HG03039 (cell line): ENCODE results near the gene CBLN3.
A peak's percentile ranks its signal among the peaks of the same experiment; 100 is the strongest.
"Not testable (repeated sequence)": the region's sequence is repeated elsewhere in the genome, so short reads cannot be mapped to it uniquely, and the experiment has no call there.

Source experiments
- ATAC-seq: cut with Tn5 transposase; IDR thresholded peaks from one replicate; pipeline ENCODE4 v1.9.1; 2021; ENCODE audit warnings: mild to moderate bottlenecking, moderate library complexity; ENCODE audit not compliant: unreplicated experiment

The CBLN3 gene

DNA sequence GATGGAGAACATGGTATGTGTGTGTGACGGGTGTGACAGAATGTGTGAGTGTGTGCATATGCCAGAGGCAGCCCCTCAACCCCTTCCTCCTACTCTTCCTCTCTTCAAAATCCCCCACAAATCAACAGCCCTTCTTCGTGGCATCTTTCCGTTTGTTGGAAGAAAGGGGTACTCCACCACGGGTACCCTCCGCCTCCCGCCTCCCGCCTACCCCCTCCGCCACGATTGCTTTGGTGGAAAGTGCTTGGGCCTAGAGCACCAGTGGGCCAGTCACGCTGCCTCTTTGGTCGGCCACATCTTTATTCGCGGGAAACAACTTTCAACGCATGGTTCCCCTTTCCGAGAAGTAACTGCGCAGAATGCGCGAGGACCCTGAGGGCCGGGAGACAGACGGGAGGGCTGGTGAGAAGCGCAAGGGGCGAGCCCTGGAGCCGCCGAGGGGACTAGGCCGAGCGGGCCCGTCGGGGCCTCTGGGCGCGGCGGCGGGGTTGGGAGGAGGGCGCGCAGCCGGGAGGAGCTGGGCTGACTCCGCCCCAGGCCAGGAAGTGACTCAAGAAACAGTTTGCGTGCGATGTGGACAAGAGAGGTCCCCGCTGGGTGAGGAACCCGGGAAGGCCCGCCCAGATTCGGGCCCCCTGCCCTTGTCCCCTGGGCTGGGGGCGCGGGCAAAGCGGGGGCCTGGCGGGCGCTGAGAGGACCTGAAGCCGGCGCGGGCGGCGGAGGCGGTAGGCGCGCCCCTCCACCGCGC, at the start of gene CBLN3, which contains the start of gene KHNYN:
CBLN3 (minus strand) TSS at position 274 of the 748 bp plus-strand sequence. CDS start 614 bp downstream, outside the sequence.
KHNYN (plus strand) TSS at position 560 of the 748 bp plus-strand sequence. CDS start 777 bp downstream, outside the sequence.
- peak; percentile 79 for ATAC-seq

DNA sequence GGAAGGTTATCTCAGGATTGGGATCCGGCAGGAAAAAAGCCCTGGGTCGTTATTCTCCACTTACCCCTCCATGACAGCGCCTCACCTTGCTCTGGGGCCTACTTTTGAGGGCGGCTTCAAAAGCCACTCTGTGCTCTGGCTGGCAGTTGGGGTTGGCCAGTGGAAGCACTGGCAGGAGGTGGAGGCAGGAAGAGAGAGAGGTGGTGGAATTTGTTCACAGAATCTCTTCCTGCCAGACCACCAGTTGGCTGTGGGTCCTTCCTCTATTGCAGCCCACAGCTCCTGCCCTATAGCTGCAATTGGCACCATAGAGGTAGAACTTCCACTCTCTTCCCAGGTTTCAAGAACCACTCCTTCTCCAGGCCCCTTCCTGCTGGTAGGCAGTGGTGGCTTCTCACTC, 45.8 kb upstream of the CBLN3 start:
- ATAC-seq: no peak

- ATAC-seq: no peak
Measured at GRCh38 chr14:24473211-24473610, 43.7 kb upstream of the CBLN3 start.

GRCh38 chr14:24470450-24470849, 41.0 kb upstream of the CBLN3 start:
- not testable (repeated sequence) for ATAC-seq

DNA sequence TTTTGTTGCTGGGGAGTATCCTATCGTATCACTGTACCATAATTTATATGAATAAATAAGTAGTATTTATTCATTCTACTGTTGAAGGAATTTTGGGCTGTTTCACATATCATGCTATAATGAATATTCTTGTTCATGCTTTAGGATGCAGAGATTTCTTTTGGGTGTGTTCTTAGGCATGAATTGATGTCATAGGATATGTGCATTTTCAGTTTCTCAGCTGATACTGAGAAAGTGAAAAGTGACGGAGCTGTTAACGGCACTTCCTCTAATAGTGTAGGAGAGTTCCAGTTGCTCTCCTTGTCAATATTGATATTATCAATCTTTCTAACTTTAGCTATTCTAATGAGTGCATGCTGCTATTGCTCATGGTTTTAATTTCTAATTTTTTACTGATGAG, 36.3 kb upstream of the CBLN3 start:
- no peak for ATAC-seq

- no peak for ATAC-seq
Measured at GRCh38 chr14:24465368-24465767, 35.9 kb upstream of the CBLN3 start.

GRCh38 chr14:24463884-24464785, 34.7 kb upstream of the CBLN3 start:
- ATAC-seq: no peak

DNA sequence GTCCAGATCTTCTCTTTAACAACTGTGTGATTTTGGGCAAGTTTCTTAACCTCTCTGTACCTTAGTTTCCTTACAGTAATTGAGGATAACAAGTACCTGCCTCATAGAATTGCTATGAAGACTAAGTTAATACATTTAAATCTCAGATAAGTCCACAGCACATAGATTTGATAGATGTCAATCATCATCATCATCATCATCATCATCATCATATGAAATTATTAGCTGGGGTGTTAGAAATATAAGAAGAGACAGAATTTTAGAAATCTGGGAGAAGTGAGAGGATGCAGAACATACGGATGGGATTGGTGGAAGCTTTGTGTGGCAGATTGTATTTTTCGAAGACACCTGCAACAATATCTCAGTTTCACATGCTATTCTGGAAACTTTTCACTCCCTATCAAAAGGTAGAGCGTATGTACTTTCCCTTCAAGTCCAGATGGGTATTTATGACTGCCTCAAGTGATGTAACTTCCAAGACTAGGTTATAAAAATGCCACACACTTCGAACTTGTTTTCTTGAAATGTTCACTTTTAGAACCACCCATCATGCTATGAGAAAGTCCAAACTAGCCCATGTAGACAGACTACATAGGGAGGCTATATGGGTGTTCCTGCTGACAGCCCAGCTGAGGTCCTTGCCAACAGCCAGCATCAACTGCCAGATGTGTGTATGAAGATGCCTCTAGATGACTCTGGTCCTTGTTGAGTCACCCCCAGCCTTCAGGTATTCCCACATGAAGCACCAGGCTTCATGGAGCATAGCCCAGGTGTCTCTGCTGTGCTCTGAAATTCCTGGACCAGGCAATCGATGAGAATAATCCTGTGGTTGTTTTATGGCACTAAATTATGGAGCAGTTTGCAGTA, 33.8 kb upstream of the CBLN3 start:
- ATAC-seq: no peak

- no peak for ATAC-seq
Measured at GRCh38 chr14:24461336-24461735, 31.9 kb upstream of the CBLN3 start.

DNA sequence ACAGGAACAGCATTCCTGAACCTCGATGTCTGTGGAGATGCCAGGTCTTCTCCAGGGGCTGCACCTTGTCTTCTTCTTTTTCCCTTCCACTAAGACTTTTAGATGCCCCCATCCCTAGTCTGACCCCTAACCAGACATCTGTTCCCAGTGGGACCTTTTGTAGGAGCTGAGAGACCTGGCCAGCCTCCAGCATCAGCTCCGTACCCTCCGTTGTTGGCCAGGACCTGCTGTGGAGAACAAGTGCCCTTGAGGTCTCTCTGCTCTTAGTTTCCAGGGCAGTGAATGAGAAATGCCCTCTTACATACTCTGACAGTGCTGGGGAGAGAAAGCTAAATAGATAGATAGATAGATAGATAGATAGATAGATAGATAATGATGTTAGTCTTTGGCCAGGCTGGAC, 29.9 kb upstream of the CBLN3 start:
- no peak for ATAC-seq

- ATAC-seq: no peak
Measured at GRCh38 chr14:24458736-24459135, 29.3 kb upstream of the CBLN3 start.

GRCh38 chr14:24456980-24457379, 27.5 kb upstream of the CBLN3 start:
- ATAC-seq: no peak

GRCh38 chr14:24450828-24451227, 21.4 kb upstream of the CBLN3 start:
- not testable (repeated sequence) for ATAC-seq

DNA sequence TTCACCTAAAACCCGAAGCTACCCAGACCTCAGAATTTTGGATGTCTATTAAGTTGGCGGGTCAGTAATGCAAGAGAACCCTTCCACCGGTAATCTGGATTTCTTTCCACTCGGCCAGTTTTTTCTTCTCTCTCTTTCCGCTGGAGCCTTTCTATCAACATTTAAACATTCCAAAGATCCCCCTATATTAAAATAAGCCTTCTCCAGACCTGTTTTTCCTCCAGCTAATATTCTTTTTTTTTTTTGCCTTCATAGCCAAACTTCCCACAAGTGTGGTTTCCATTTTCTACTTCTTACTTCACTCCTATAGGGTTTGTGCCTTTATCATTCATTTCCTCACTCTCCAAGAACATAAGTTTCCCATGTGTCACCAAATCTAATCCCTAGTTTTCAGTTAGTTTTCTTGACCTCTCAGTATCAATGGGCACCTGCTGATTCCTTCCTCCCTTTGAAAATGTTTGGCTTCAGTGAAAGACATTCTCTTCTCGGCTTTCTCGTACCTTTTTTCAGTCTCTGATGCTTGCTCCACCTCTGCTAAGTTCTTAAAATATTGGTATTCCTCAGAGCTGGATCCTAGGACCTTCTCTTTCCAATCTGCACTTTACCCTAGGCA, 13.7 kb upstream of the CBLN3 start:
- no peak for ATAC-seq

- ATAC-seq: peak; percentile 90
Measured at GRCh38 chr14:24442240-24443052, 13.0 kb upstream of the CBLN3 start, which contains the start of gene SDR39U1. Gene SDR39U1, minus strand, starts transcription at chr14:24442776. Its CDS starts 7 bp downstream, at chr14:24442769.

- ATAC-seq: no peak
Measured at GRCh38 chr14:24441904-24442239, 12.4 kb upstream of the CBLN3 start.

- ATAC-seq: no peak
Measured at GRCh38 chr14:24441485-24441884, 12.0 kb upstream of the CBLN3 start.

DNA sequence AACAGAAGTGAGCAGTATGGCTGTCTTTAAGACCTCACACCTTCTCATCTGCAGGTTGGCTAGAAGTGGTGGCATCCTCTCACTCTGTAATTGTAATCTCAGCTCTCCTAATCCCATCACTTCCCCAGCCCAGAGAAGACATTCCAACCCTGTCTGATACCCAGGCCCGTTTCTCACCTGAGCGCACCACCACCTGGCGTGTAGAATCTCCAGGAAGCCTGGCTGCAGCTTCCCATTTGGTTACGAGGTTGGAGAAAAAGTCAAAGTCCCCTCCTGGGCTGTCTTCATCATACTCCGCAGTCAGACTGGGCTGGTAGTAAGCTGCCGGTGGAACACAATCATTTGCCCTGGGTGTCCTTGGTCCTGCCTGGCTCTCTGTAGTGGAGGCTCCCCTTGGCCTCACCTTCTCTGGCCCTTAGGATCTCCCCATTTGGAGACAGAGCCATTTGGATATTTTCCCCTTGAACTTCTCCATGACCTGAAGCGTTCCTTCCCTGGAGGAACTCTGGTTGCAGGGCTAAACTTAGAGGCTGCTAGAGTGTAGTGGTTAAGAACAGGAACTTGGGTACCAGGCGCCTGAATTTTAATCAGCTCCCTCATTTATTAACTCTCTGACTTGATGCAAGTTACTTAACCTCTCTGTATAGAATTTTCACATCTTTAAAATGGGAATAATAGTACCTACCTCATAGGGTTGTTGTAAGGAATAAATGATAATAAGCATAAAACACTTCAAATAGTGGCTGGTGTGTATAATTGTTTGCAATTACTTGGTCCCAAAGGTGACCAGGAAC, 11.3 kb upstream of the CBLN3 start:
- no peak for ATAC-seq
